ENCODE results near the gene PRSS23. TPM values are rescaled to one million over a fixed set of nuclear protein-coding genes. Genes with fewer than 3 reads are reported as not detected.
A peak's percentile ranks its signal among the peaks of the same experiment; 100 is the strongest.
"Not testable (repeated sequence)": the region's sequence is repeated elsewhere in the genome, so short reads cannot be mapped to it uniquely, and the experiment has no call there.

PRSS23 gene
- total RNA-seq = 77.2 and 83.0 TPM in 2 replicates

- peaks cover 25% of the 10 kb centered on the region for H3K27me3 Mint-ChIP-seq (ENCODE audit: insufficient read depth)
- peak within 1 kb of the TSS; percentile 76 for H3K27ac Mint-ChIP-seq
- H3K36me3 Mint-ChIP-seq (ENCODE audit: low read depth) = peaks cover 15% of the 10 kb centered on the region
- H3K9me3 Mint-ChIP-seq = no peaks in the 10 kb centered on the region
- H3K4me3 Mint-ChIP-seq = peak within 1 kb of the TSS; percentile 92
- DNase-seq (ENCODE audit: low spot score) = peak; percentile 40
- intact Hi-C loops (cut with micrococcal nuclease) = loop anchor here (5.0 to 10.0 kb wide), 6 partner anchors 237 to 1554 kb away; partner anchors contain the start of genes EED and TMEM135
- H3K4me1 Mint-ChIP-seq (ENCODE audit: low read depth) = peaks cover 54% of the 10 kb centered on the region
These were observed at the start of gene PRSS23 for GRCh38 chr11:86800076-86800959. Gene PRSS23, plus strand, starts transcription at chr11:86800542. Its CDS starts 7,102 bp downstream, at chr11:86807644.

GRCh38 chr11:86753459-86753858 is 46.9 kb upstream of the PRSS23 start:
- Mint-ChIP-seq H3K4me1 (ENCODE audit: low read depth) (no peaks in the 10 kb centered on the region), H3K36me3 (ENCODE audit: low read depth) (no peaks in the 10 kb centered on the region), H3K9me3 (no peaks in the 10 kb centered on the region), H3K4me3 (no peak overlapping the region), H3K27ac (no peak overlapping the region), H3K27me3 (ENCODE audit: insufficient read depth) (peaks cover 10% of the 10 kb centered on the region)
- no peak for DNase-seq (ENCODE audit: low spot score)
- intact Hi-C loops (cut with micrococcal nuclease) = no loop called here

- Mint-ChIP-seq H3K27ac (no peak overlapping the region), H3K9me3 (no peaks in the 10 kb centered on the region), H3K4me1 (ENCODE audit: low read depth) (no peaks in the 10 kb centered on the region), H3K36me3 (ENCODE audit: low read depth) (no peaks in the 10 kb centered on the region), H3K4me3 (no peak overlapping the region), H3K27me3 (ENCODE audit: insufficient read depth) (peaks cover 10% of the 10 kb centered on the region)
- intact Hi-C loops (cut with micrococcal nuclease) = no loop called here
- no peak for DNase-seq (ENCODE audit: low spot score)
These were observed 45.2 kb upstream of the PRSS23 start for GRCh38 chr11:86755146-86755545.

GRCh38 chr11:86758171-86758570 is 42.2 kb upstream of the PRSS23 start:
- no peak for DNase-seq (ENCODE audit: low spot score)
- no peaks in the 10 kb centered on the region for H3K36me3 Mint-ChIP-seq (ENCODE audit: low read depth)
- H3K4me3 Mint-ChIP-seq = no peak overlapping the region
- H3K27me3 Mint-ChIP-seq (ENCODE audit: insufficient read depth) = peaks cover 10% of the 10 kb centered on the region
- H3K27ac Mint-ChIP-seq = no peak overlapping the region
- intact Hi-C loops (cut with micrococcal nuclease) = no loop called here
- no peaks in the 10 kb centered on the region for H3K9me3 Mint-ChIP-seq
- H3K4me1 Mint-ChIP-seq (ENCODE audit: low read depth) = no peaks in the 10 kb centered on the region

GRCh38 chr11:86760577-86760976 is 39.8 kb upstream of the PRSS23 start:
- no peak for DNase-seq (ENCODE audit: low spot score)
- Mint-ChIP-seq H3K36me3 (ENCODE audit: low read depth) (no peaks in the 10 kb centered on the region), H3K9me3 (no peaks in the 10 kb centered on the region), H3K4me3 (no peak overlapping the region), H3K27ac (no peak overlapping the region), H3K27me3 (ENCODE audit: insufficient read depth) (peaks cover 10% of the 10 kb centered on the region), H3K4me1 (ENCODE audit: low read depth) (no peaks in the 10 kb centered on the region)
- intact Hi-C loops (cut with micrococcal nuclease) = no loop called here

GRCh38 chr11:86761978-86762377 is 38.4 kb upstream of the PRSS23 start:
- no peaks in the 10 kb centered on the region for H3K36me3 Mint-ChIP-seq (ENCODE audit: low read depth)
- peaks cover 17% of the 10 kb centered on the region for H3K27me3 Mint-ChIP-seq (ENCODE audit: insufficient read depth)
- H3K27ac Mint-ChIP-seq = no peak overlapping the region
- no peak overlapping the region for H3K4me3 Mint-ChIP-seq
- no peak for DNase-seq (ENCODE audit: low spot score)
- no peaks in the 10 kb centered on the region for H3K9me3 Mint-ChIP-seq
- H3K4me1 Mint-ChIP-seq (ENCODE audit: low read depth) = no peaks in the 10 kb centered on the region
- intact Hi-C loops (cut with micrococcal nuclease) = no loop called here

GRCh38 chr11:86765203-86765602 is 35.1 kb upstream of the PRSS23 start:
- no peak overlapping the region for H3K4me3 Mint-ChIP-seq
- H3K27me3 Mint-ChIP-seq (ENCODE audit: insufficient read depth) = peaks cover 15% of the 10 kb centered on the region
- no peak overlapping the region for H3K27ac Mint-ChIP-seq
- H3K36me3 Mint-ChIP-seq (ENCODE audit: low read depth) = no peaks in the 10 kb centered on the region
- no peaks in the 10 kb centered on the region for H3K4me1 Mint-ChIP-seq (ENCODE audit: low read depth)
- no peaks in the 10 kb centered on the region for H3K9me3 Mint-ChIP-seq
- intact Hi-C loops (cut with micrococcal nuclease) = no loop called here
- no peak for DNase-seq (ENCODE audit: low spot score)

GRCh38 chr11:86765878-86766277 is 34.5 kb upstream of the PRSS23 start:
- DNase-seq (ENCODE audit: low spot score) = no peak
- Mint-ChIP-seq H3K27me3 (ENCODE audit: insufficient read depth) (peaks cover 13% of the 10 kb centered on the region), H3K9me3 (no peaks in the 10 kb centered on the region), H3K36me3 (ENCODE audit: low read depth) (no peaks in the 10 kb centered on the region), H3K4me3 (no peak overlapping the region), H3K4me1 (ENCODE audit: low read depth) (no peaks in the 10 kb centered on the region), H3K27ac (no peak overlapping the region)
- intact Hi-C loops (cut with micrococcal nuclease) = no loop called here

GRCh38 chr11:86769219-86769618 is 31.1 kb upstream of the PRSS23 start:
- H3K27me3 Mint-ChIP-seq (ENCODE audit: insufficient read depth) = peaks cover 14% of the 10 kb centered on the region
- H3K4me1 Mint-ChIP-seq (ENCODE audit: low read depth) = no peaks in the 10 kb centered on the region
- H3K9me3 Mint-ChIP-seq = no peaks in the 10 kb centered on the region
- H3K36me3 Mint-ChIP-seq (ENCODE audit: low read depth) = no peaks in the 10 kb centered on the region
- H3K27ac Mint-ChIP-seq = no peak overlapping the region
- no peak overlapping the region for H3K4me3 Mint-ChIP-seq
- no peak for DNase-seq (ENCODE audit: low spot score)
- intact Hi-C loops (cut with micrococcal nuclease) = no loop called here

- H3K27me3 Mint-ChIP-seq (ENCODE audit: insufficient read depth) = peaks cover 16% of the 10 kb centered on the region
- H3K4me3 Mint-ChIP-seq; H3K4me1 Mint-ChIP-seq (ENCODE audit: low read depth); H3K27ac Mint-ChIP-seq; H3K9me3 Mint-ChIP-seq; DNase-seq (ENCODE audit: low spot score); H3K36me3 Mint-ChIP-seq (ENCODE audit: low read depth); intact Hi-C loops (cut with micrococcal nuclease): not testable (repeated sequence)
These were observed 29.8 kb upstream of the PRSS23 start for GRCh38 chr11:86770473-86771027.

- Mint-ChIP-seq H3K36me3 (ENCODE audit: low read depth) (no peaks in the 10 kb centered on the region), H3K27me3 (ENCODE audit: insufficient read depth) (peaks cover 18% of the 10 kb centered on the region), H3K27ac (no peak overlapping the region), H3K4me1 (ENCODE audit: low read depth) (no peaks in the 10 kb centered on the region), H3K9me3 (no peaks in the 10 kb centered on the region), H3K4me3 (no peak overlapping the region)
- intact Hi-C loops (cut with micrococcal nuclease) = no loop called here
- DNase-seq (ENCODE audit: low spot score) = no peak
These were observed 27.3 kb upstream of the PRSS23 start for GRCh38 chr11:86772999-86773398.

- Mint-ChIP-seq H3K27ac (no peak overlapping the region), H3K36me3 (ENCODE audit: low read depth) (no peaks in the 10 kb centered on the region), H3K9me3 (no peaks in the 10 kb centered on the region), H3K4me3 (no peak overlapping the region), H3K27me3 (ENCODE audit: insufficient read depth) (peaks cover 20% of the 10 kb centered on the region), H3K4me1 (ENCODE audit: low read depth) (no peaks in the 10 kb centered on the region)
- intact Hi-C loops (cut with micrococcal nuclease) = no loop called here
- no peak for DNase-seq (ENCODE audit: low spot score)
These were observed 26.7 kb upstream of the PRSS23 start for GRCh38 chr11:86773513-86774252.

GRCh38 chr11:86774417-86774816 is 25.9 kb upstream of the PRSS23 start:
- Mint-ChIP-seq H3K4me1 (ENCODE audit: low read depth) (no peaks in the 10 kb centered on the region), H3K27ac (no peak overlapping the region), H3K36me3 (ENCODE audit: low read depth) (no peaks in the 10 kb centered on the region), H3K9me3 (no peaks in the 10 kb centered on the region), H3K27me3 (ENCODE audit: insufficient read depth) (peaks cover 21% of the 10 kb centered on the region), H3K4me3 (no peak overlapping the region)
- intact Hi-C loops (cut with micrococcal nuclease) = no loop called here
- DNase-seq (ENCODE audit: low spot score) = no peak

Data from activated T-helper 1 cell treated with anti-CD3 and anti-CD28 coated beads, Interleukin-12 subunit alpha, Interleukin-12 subunit beta, Interleukin-2, Interleukin-4 antibody, amounts not matched to agents 30 ng/mL and 10 ng/mL and 1 ng/mL, durations not matched to agents 14 hours and 24 hours and 36 hours (primary cell).